AG04450 (cell line): ENCODE data around the gene ORAI2. TPM values are rescaled to one million over a fixed set of nuclear protein-coding genes. Genes with fewer than 3 reads are reported as not detected.

Experiments
- polyA plus RNA-seq: library from polyadenylated mRNA; depleted of rRNA; stranded (reverse); fragments of >200 nt; gene quantifications from 2 replicates; pipeline ENCODE4 v1.2.3, GENCODE V29; 2011; rRNA removed
- small RNA-seq: library from RNA; depleted of rRNA; stranded (forward); fragments of <200 nt; gene quantifications from one replicate; pipeline ENCODE3, GENCODE V24; 2012; ENCODE audit warnings: low read depth; ENCODE audit not compliant: insufficient read length

ORAI2 gene
- polyA plus RNA-seq, 1 experiment = 27.8 TPM

Small RNA genes lying within 50 kb of the gene (small RNA-seq; reads per million reads assigned to genes)
- not detected for gene MIR548O

Other genes starting within 250 kb of the ORAI2 start
- 0.52 and 0.89 TPM in 2 replicates for gene SH2B2, start 146.7 kb upstream of the ORAI2 start, polyA plus RNA-seq
- gene SPDYE6, start 77.1 kb upstream of the ORAI2 start, polyA plus RNA-seq = not detected in 2 replicates
- 11.4 and 13.1 TPM in 2 replicates for gene PRKRIP1, start 37.2 kb upstream of the ORAI2 start, polyA plus RNA-seq
- gene ALKBH4, start 31.3 kb downstream of the ORAI2 start, polyA plus RNA-seq = 4.3 and 5.6 TPM in 2 replicates
- 9.2 and 12.2 TPM in 2 replicates for gene LRWD1, start 31.4 kb downstream of the ORAI2 start, polyA plus RNA-seq
- 44.8 and 55.3 TPM in 2 replicates for gene POLR2J, start 45.3 kb downstream of the ORAI2 start, polyA plus RNA-seq
- 4.0 and 5.2 TPM in 2 replicates for gene RASA4B, start 84.2 kb downstream of the ORAI2 start, polyA plus RNA-seq
- gene UPK3BL2, start 110.1 kb downstream of the ORAI2 start, polyA plus RNA-seq = 1.7 and 1.8 TPM in 2 replicates
- gene SPDYE2, start 117.7 kb downstream of the ORAI2 start, polyA plus RNA-seq = not detected in 2 replicates
- gene POLR2J3, start 139.0 kb downstream of the ORAI2 start, polyA plus RNA-seq = 40.8 and 59.9 TPM in 2 replicates
- gene RASA4, start 183.2 kb downstream of the ORAI2 start, polyA plus RNA-seq = 7.0 and 14.9 TPM in 2 replicates
- gene UPK3BL1, start 209.2 kb downstream of the ORAI2 start, polyA plus RNA-seq = 19.7 and 27.3 TPM in 2 replicates
- not detected in 2 replicates for gene SPDYE2B, start 216.7 kb downstream of the ORAI2 start, polyA plus RNA-seq
- 1.9 and 2.0 TPM in 2 replicates for gene POLR2J2, start 238.1 kb downstream of the ORAI2 start, polyA plus RNA-seq